ENCODE measurements around the gene GRK5. TPM values are rescaled to one million over a fixed set of nuclear protein-coding genes. Genes with fewer than 3 reads are reported as not detected.

The GRK5 gene
- total RNA-seq, 4 donors from 2014 or later, result 6.0 to 111 (median 9.5) TPM

DNA sequence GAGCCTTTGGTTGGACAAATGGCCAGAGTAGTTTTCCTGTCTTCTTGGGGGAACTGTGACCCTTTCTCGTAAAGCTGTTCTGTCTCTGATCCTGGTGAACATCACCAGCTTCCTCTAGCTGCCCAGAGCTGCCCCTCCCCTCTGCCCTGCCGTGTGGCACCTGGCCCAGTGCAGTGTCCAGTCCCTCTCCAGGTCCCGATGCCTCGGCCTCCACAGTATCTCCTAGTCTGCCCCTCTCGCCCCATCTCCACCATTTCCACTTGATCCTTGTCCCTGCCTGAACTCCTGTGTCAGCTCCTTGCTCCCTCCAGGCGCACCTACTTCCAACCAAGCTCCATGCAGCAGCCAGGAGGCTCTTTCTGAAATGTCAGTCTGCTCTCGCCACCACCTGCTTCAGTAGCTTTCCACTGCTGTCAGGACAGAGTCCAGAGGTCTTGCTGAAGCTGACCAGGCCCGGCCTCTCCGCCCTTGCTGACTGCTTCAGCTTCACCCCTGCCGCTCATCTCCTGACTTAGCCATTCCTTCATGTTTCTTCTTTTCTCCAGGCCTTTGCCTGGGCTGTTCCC, 133.6 kb downstream of the GRK5 start:
- no peak for DNase-seq
- no peaks in the 10 kb centered on the region for H3K27me3 ChIP-seq
- peak overlapping the region; percentile 44 to 69 (median 65) for H3K27ac ChIP-seq
- H3K4me1 ChIP-seq, result peaks cover 0 to 23% (median 14%) of the 10 kb centered on the region in 4 donors
- no peak overlapping the region for H3K4me3 ChIP-seq
- no peaks in the 10 kb centered on the region for H3K36me3 ChIP-seq
- in situ Hi-C loops (cut with MboI; ENCODE audit: low pct_ligation_motif_present in 1 of 4, low pct_unique_long_range_greater_than_20kb in 1 of 4, low sequenced_read_pairs in 3 of 4) (no loop called here), intact Hi-C loops (cut with DNase I; ENCODE audit: low total_unique reads) (no loop called here)
- H3K9me3 ChIP-seq, result no peaks in the 10 kb centered on the region
- TF ChIP-seq, protein P1, sequence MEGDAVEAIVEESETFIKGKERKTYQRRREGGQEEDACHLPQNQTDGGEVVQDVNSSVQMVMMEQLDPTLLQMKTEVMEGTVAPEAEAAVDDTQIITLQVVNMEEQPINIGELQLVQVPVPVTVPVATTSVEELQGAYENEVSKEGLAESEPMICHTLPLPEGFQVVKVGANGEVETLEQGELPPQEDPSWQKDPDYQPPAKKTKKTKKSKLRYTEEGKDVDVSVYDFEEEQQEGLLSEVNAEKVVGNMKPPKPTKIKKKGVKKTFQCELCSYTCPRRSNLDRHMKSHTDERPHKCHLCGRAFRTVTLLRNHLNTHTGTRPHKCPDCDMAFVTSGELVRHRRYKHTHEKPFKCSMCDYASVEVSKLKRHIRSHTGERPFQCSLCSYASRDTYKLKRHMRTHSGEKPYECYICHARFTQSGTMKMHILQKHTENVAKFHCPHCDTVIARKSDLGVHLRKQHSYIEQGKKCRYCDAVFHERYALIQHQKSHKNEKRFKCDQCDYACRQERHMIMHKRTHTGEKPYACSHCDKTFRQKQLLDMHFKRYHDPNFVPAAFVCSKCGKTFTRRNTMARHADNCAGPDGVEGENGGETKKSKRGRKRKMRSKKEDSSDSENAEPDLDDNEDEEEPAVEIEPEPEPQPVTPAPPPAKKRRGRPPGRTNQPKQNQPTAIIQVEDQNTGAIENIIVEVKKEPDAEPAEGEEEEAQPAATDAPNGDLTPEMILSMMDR (IDR thresholded peaks at IDR 0.05), result no peak
- TF ChIP-seq EP300 (IDR thresholded peaks at IDR 0.05; ENCODE audit: low read depth) (no peak), POLR2A (IDR thresholded peaks at IDR 0.05) (no peak), POLR2AphosphoS5 (IDR thresholded peaks at IDR 0.05) (no peak)
- 80 to 83% methylated on average over 2 to 10 of the region's 10 CpGs for WGBS, 2 donors (ENCODE audit: low coverage in 1 of 2)

DNA sequence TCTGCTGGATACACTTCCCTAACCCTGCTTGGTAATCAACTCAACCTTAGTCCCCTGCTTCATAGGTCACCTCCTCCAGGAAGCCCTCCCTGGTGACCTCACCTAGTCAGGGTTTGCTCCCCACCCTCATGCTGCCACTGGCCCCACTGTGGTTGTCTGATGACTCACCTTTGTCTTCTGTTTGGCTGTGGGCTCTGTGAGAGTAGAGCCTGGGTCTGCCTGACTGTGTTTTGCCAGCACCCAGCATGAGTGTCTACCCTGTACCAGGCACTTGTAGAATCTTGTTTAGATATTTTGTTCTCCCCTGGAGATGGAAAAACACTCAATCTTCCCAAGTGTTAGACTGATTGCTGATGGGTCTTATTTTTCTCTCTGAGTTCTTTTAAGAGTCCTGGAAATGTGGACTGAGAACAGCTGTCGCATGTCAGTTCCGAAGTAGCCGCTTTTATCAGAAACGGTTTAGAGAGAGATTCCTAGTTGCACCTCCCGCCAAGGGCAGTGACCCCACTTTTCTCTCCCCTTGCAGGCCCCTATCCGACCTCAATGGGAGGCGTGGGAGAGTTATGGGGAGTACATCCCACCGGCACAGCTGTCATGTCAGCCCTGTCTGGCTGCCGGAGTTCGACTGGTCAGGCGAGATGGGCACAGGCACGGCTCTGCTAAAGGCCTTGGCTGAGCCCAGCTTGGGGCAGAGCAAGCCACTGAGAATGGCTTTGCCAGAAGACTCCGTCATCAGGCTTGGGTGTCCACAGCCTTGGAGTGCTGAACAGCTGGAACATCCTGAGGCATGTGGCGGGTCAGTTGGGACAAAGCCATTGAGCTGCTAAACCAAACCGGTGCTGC, 134.3 kb downstream of the GRK5 start:
- peaks cover 0 to 23% (median 12%) of the 10 kb centered on the region in 4 donors for H3K4me1 ChIP-seq
- DNase-seq, result peak; percentile 20
- in situ Hi-C loops (cut with MboI; ENCODE audit: low pct_ligation_motif_present in 1 of 4, low pct_unique_long_range_greater_than_20kb in 1 of 4, low sequenced_read_pairs in 3 of 4), result no loop called here
- intact Hi-C loops (cut with DNase I; ENCODE audit: low total_unique reads), result no loop called here
- H3K9me3 ChIP-seq, result no peaks in the 10 kb centered on the region
- H3K36me3 ChIP-seq, result no peaks in the 10 kb centered on the region
- WGBS, 2 donors (ENCODE audit: low coverage in 1 of 2), result 70% methylated on average over 15 of the region's 15 CpGs; no CpG with 5 or more reads in 1 of the 2 donors
- TF ChIP-seq EP300 (IDR thresholded peaks at IDR 0.05; ENCODE audit: low read depth), result no peak
- peak in 1 of 3 donors; percentile 5 for TF ChIP-seq POLR2AphosphoS5 (IDR thresholded peaks at IDR 0.05)
- TF ChIP-seq, protein P1 (IDR thresholded peaks at IDR 0.05), result no peak
- TF ChIP-seq POLR2A (IDR thresholded peaks at IDR 0.05), result no peak
- peak overlapping the region; percentile 44 to 69 (median 65) for H3K27ac ChIP-seq
- H3K27me3 ChIP-seq, result no peaks in the 10 kb centered on the region
- no peak overlapping the region for H3K4me3 ChIP-seq

DNA sequence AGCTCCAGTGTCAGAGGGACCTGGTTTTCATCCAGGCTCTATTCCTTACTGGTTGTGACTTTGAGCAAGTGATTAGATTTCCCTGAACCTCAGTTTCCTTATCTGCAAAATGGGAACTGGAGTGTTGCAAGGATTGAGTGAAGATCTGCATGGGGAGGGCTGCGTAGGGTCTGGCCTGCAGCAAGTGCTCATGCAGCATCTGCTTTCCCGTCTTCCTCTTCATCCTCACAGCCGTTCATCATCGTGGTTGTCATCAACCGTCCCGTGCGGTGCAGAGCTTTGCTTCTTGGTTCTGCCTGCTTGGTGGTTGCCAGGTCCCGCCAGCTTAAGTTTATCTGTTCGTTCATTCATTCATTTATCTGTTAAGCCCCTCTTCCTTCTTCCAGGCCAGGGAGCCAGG, 135.0 kb downstream of the GRK5 start:
- Histone ChIP-seq H3K4me3 (no peak overlapping the region), H3K27me3 (no peaks in the 10 kb centered on the region), H3K27ac (peak overlapping the region in 3 of 4 donors; percentile 64 to 69 (median 66)), H3K36me3 (no peaks in the 10 kb centered on the region), H3K9me3 (no peaks in the 10 kb centered on the region), H3K4me1 (peaks cover 0 to 23% (median 12%) of the 10 kb centered on the region in 4 donors)
- in situ Hi-C loops (cut with MboI; ENCODE audit: low pct_ligation_motif_present in 1 of 4, low pct_unique_long_range_greater_than_20kb in 1 of 4, low sequenced_read_pairs in 3 of 4), result no loop called here
- intact Hi-C loops (cut with DNase I; ENCODE audit: low total_unique reads), result no loop called here
- TF ChIP-seq, protein P1 (IDR thresholded peaks at IDR 0.05), result no peak
- TF ChIP-seq POLR2AphosphoS5 (IDR thresholded peaks at IDR 0.05) (no peak), EP300 (IDR thresholded peaks at IDR 0.05; ENCODE audit: low read depth) (no peak), POLR2A (IDR thresholded peaks at IDR 0.05) (no peak)
- WGBS, 2 donors (ENCODE audit: low coverage in 1 of 2), result 80 to 92% methylated on average over 8 to 9 of the region's 9 CpGs
- DNase-seq, result no peak

DNA sequence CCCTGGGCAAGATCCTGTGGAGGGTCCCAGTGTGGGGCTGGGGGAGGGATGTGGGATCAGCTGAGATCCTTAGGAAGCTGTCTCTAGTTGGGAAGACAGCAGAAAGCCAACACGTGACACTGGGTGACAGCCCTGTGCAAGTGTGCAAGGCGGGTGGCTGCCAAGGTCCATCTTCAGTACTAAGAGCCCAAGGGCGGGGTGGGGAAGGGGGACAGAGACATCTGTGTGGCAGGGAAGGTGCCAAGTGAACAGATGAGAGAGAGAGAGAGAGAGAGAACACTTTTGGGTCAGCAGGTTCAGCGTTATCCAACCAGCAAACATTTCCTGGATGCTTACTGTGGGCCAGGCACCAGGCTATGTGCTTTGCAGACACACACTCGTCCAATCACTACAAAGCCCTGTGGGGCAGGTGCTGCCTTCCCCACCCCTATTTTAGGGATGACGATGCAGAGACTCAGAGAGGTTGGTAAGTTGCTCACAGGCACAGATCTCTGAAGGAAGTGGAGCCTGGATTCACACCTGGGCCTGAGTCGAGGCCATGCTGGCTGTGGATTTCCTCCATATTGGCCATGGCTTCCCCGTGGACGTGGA, 135.7 kb downstream of the GRK5 start:
- TF ChIP-seq, protein P1 (IDR thresholded peaks at IDR 0.05), result no peak
- TF ChIP-seq POLR2AphosphoS5 (IDR thresholded peaks at IDR 0.05) (no peak), POLR2A (IDR thresholded peaks at IDR 0.05) (no peak), EP300 (IDR thresholded peaks at IDR 0.05; ENCODE audit: low read depth) (no peak)
- Histone ChIP-seq H3K4me3 (no peak overlapping the region), H3K27me3 (no peaks in the 10 kb centered on the region), H3K36me3 (no peaks in the 10 kb centered on the region), H3K4me1 (peaks cover 0 to 23% (median 12%) of the 10 kb centered on the region in 4 donors), H3K27ac (peak overlapping the region in 1 of 4 donors; percentile 64), H3K9me3 (no peaks in the 10 kb centered on the region)
- WGBS, 2 donors (ENCODE audit: low coverage in 1 of 2), result 78% methylated on average over 9 of the region's 9 CpGs; no CpG with 5 or more reads in 1 of the 2 donors
- intact Hi-C loops (cut with DNase I; ENCODE audit: low total_unique reads) (no loop called here), in situ Hi-C loops (cut with MboI; ENCODE audit: low pct_ligation_motif_present in 1 of 4, low pct_unique_long_range_greater_than_20kb in 1 of 4, low sequenced_read_pairs in 3 of 4) (no loop called here)
- no peak for DNase-seq
